NCI-H2227 treated with DMSO at 0.1 percent for 48 hours (cell line): ENCODE results near the gene RPL39L.
"Not testable (repeated sequence)": the region's sequence is repeated elsewhere in the genome, so short reads cannot be mapped to it uniquely, and the experiment has no call there.

ENCODE experiments used
- DNase-seq: peaks from one replicate; lab custom pipeline; 2025; lab: John Stamatoyannopoulos, UW

RPL39L gene

GRCh38 chr3:187139126-187139894, at the start of gene RPL39L:
Gene RPL39L (minus strand): TSS chr3:187139496. CDS start chr3:187121300, 18,196 bp downstream.
- DNase-seq, result peak; percentile 89

- DNase-seq, result no peak
Observed at GRCh38 chr3:187188931-187189330, 49.6 kb upstream of the RPL39L start.

- DNase-seq, result no peak
Observed at GRCh38 chr3:187186801-187187421, 47.6 kb upstream of the RPL39L start.

- DNase-seq, result no peak
Observed at GRCh38 chr3:187186375-187186774, 47.1 kb upstream of the RPL39L start.

- DNase-seq, result no peak
Observed at GRCh38 chr3:187185759-187186158, 46.5 kb upstream of the RPL39L start.

GRCh38 chr3:187183903-187184302, 44.6 kb upstream of the RPL39L start:
- DNase-seq, result no peak

GRCh38 chr3:187183210-187183862, 44.0 kb upstream of the RPL39L start:
- DNase-seq, result no peak

GRCh38 chr3:187181454-187182170, 42.3 kb upstream of the RPL39L start:
- no peak for DNase-seq

GRCh38 chr3:187172929-187173328, 33.6 kb upstream of the RPL39L start:
- no peak for DNase-seq

GRCh38 chr3:187170911-187171310, 31.6 kb upstream of the RPL39L start:
- DNase-seq, result not testable (repeated sequence)

GRCh38 chr3:187169231-187169960, 30.1 kb upstream of the RPL39L start:
- DNase-seq, result no peak

GRCh38 chr3:187167777-187168176, 28.5 kb upstream of the RPL39L start:
- DNase-seq, result no peak

GRCh38 chr3:187166750-187167149, 27.5 kb upstream of the RPL39L start:
- no peak for DNase-seq

- peak; percentile 60 for DNase-seq
Observed at GRCh38 chr3:187165144-187165543, 25.8 kb upstream of the RPL39L start.

- no peak for DNase-seq
Observed at GRCh38 chr3:187162265-187162953, 23.1 kb upstream of the RPL39L start.

- DNase-seq, result no peak
Observed at GRCh38 chr3:187161556-187161955, 22.3 kb upstream of the RPL39L start.

- no peak for DNase-seq
Observed at GRCh38 chr3:187150599-187150998, 11.3 kb upstream of the RPL39L start.

- no peak for DNase-seq
Observed at GRCh38 chr3:187150186-187150585, 10.9 kb upstream of the RPL39L start.

- DNase-seq, result no peak
Observed at GRCh38 chr3:187146389-187146788, 7.1 kb upstream of the RPL39L start.

- no peak for DNase-seq
Observed at GRCh38 chr3:187145149-187145895, 6.0 kb upstream of the RPL39L start.
